ENCODE results near the gene CPT1C.

DNA sequence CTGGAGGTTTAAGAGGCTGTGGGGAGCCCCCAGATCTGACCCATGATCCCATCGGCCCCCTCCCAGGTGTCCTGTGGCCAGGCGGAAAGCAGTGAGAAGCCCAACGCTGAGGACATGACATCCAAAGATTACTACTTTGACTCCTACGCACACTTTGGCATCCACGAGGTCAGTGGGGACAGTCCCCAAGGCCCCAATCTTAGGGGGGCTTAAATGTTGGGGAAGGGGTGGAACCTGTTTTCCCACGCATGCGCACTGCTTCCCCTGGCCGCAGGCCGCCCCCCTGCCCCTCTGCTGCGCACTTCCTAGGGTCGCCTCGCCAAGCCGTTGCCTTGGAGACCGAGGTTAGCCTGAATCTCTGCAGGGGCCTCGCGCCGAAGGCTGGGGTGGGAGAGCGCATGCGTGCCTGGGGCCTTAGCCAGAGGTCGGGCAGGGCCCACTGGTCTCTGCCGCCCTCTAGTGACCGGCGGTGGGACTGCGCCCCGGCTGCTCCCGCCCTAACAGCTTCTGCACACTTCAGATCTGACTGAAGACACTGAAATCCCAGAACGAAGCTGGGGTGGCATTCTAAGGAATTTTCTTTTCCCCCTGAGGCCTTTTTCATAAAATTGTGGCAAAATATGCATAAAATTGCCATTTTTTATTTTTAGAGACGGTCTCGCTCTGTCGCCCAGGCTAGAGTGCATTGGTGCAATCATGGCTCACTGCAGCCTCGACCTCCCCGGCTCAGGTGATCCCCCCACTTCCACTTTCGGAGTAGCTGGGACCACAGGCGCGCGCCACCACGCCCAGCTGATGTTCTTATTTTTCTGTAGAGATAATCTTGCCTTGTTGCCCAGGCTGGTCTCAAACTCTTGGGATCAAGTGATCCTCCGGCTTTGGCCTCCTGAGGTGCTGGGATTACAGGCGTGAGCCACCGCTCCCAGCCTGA, 10.2 kb upstream of the CPT1C start:
- TF ChIP-seq POLR2A (IDR thresholded peaks at IDR 0.05), result no peak
- TF ChIP-seq, protein P1, sequence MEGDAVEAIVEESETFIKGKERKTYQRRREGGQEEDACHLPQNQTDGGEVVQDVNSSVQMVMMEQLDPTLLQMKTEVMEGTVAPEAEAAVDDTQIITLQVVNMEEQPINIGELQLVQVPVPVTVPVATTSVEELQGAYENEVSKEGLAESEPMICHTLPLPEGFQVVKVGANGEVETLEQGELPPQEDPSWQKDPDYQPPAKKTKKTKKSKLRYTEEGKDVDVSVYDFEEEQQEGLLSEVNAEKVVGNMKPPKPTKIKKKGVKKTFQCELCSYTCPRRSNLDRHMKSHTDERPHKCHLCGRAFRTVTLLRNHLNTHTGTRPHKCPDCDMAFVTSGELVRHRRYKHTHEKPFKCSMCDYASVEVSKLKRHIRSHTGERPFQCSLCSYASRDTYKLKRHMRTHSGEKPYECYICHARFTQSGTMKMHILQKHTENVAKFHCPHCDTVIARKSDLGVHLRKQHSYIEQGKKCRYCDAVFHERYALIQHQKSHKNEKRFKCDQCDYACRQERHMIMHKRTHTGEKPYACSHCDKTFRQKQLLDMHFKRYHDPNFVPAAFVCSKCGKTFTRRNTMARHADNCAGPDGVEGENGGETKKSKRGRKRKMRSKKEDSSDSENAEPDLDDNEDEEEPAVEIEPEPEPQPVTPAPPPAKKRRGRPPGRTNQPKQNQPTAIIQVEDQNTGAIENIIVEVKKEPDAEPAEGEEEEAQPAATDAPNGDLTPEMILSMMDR (IDR thresholded peaks at IDR 0.05), result peak in 2 of 3 donors; percentile 36 to 80

Measured in lower leg skin (tissue), 3 donors.